ENCODE measurements around the gene POU5F1. TPM values are rescaled to one million over a fixed set of nuclear protein-coding genes. Genes with fewer than 3 reads are reported as not detected.
"Not testable (repeated sequence)": the region's sequence is repeated elsewhere in the genome, so short reads cannot be mapped to it uniquely, and the experiment has no call there.

Gene POU5F1
- total RNA-seq, 1 experiment from 2014 or later = 5.7 TPM

- Histone ChIP-seq H3K4me1 (peaks cover 19% of the 10 kb centered on the region), H3K27me3 (no peaks in the 10 kb centered on the region), H3K9me3 (replicated peaks) (no peaks in the 10 kb centered on the region), H3K36me3 (peaks cover 18% of the 10 kb centered on the region), H3K4me3 (no peak overlapping the region), H3K27ac (no peak overlapping the region)
- DNase-seq = no peak
Observed at GRCh38 chr6:31179042-31179386, 8.5 kb upstream of the POU5F1 start.

GRCh38 chr6:31178143-31179041 is 7.9 kb upstream of the POU5F1 start:
- no peaks in the 10 kb centered on the region for H3K27me3 ChIP-seq

GRCh38 chr6:31175971-31176370 is 5.5 kb upstream of the POU5F1 start:
- Histone ChIP-seq H3K36me3 (peaks cover 7% of the 10 kb centered on the region), H3K27me3 (no peaks in the 10 kb centered on the region), H3K4me1 (peaks cover 19% of the 10 kb centered on the region), H3K27ac (peak overlapping the region; percentile 44; the same call in 1 of the 2 replicates), H3K9me3 (replicated peaks) (no peaks in the 10 kb centered on the region), H3K4me3 (no peak overlapping the region)
- peak; percentile 86 to 89 for DNase-seq

More at GRCh38 chr6:31178143-31179041, 7.9 kb upstream of the POU5F1 start:
- Histone ChIP-seq H3K4me3 (no peak overlapping the region), H3K36me3 (peaks cover 18% of the 10 kb centered on the region), H3K4me1 (peaks cover 19% of the 10 kb centered on the region), H3K27ac (no peak overlapping the region), H3K9me3 (replicated peaks) (no peaks in the 10 kb centered on the region)
- DNase-seq = no peak

GRCh38 chr6:31174378-31174777 is 3.9 kb upstream of the POU5F1 start:
- Histone ChIP-seq H3K27me3 (no peaks in the 10 kb centered on the region), H3K27ac (no peak overlapping the region), H3K36me3 (no peaks in the 10 kb centered on the region), H3K9me3 (replicated peaks) (no peaks in the 10 kb centered on the region), H3K4me3 (no peak overlapping the region), H3K4me1 (peaks cover 19% of the 10 kb centered on the region)
- DNase-seq = no peak

- Histone ChIP-seq H3K27ac (no peak overlapping the region), H3K4me3 (no peak overlapping the region), H3K36me3 (no peaks in the 10 kb centered on the region), H3K9me3 (replicated peaks) (no peaks in the 10 kb centered on the region), H3K4me1 (peaks cover 19% of the 10 kb centered on the region), H3K27me3 (no peaks in the 10 kb centered on the region)
- DNase-seq = no peak
Observed at GRCh38 chr6:31173406-31173805, 2.9 kb upstream of the POU5F1 start.

- Histone ChIP-seq H3K4me1 (peaks cover 19% of the 10 kb centered on the region), H3K36me3 (no peaks in the 10 kb centered on the region), H3K27me3 (no peaks in the 10 kb centered on the region), H3K9me3 (replicated peaks) (no peaks in the 10 kb centered on the region), H3K27ac (no peak overlapping the region), H3K4me3 (no peak overlapping the region)
- DNase-seq = no peak
Observed at GRCh38 chr6:31172973-31173384, 2.5 kb upstream of the POU5F1 start.

- DNase-seq = no peak
Observed at GRCh38 chr6:31171931-31172905, 1.7 kb upstream of the POU5F1 start.

GRCh38 chr6:31170987-31171671 is 647 bp upstream of the POU5F1 start:
- no peak for DNase-seq
- peaks cover 13% of the 10 kb centered on the region for H3K4me1 ChIP-seq
- H3K4me3 ChIP-seq = no peak overlapping the region
- H3K27me3 ChIP-seq = no peaks in the 10 kb centered on the region
- H3K27ac ChIP-seq = no peak overlapping the region
- no peaks in the 10 kb centered on the region for H3K36me3 ChIP-seq
- no peaks in the 10 kb centered on the region for H3K9me3 ChIP-seq (replicated peaks)

More at GRCh38 chr6:31171931-31172905, 1.7 kb upstream of the POU5F1 start:
- H3K4me1 ChIP-seq = peaks cover 19% of the 10 kb centered on the region
- no peak overlapping the region for H3K27ac ChIP-seq
- H3K36me3 ChIP-seq = no peaks in the 10 kb centered on the region
- H3K4me3 ChIP-seq = no peak overlapping the region
- H3K9me3 ChIP-seq (replicated peaks) = no peaks in the 10 kb centered on the region
- H3K27me3 ChIP-seq = no peaks in the 10 kb centered on the region

- H3K4me3 ChIP-seq; H3K4me1 ChIP-seq; H3K9me3 ChIP-seq (replicated peaks); DNase-seq; H3K36me3 ChIP-seq; H3K27ac ChIP-seq; H3K27me3 ChIP-seq: not testable (repeated sequence)
Observed at GRCh38 chr6:31169858-31170599, 453 bp downstream of the POU5F1 start.

GRCh38 chr6:31169123-31169857 is 1.2 kb downstream of the POU5F1 start:
- no peaks in the 10 kb centered on the region for H3K9me3 ChIP-seq (replicated peaks)
- H3K27me3 ChIP-seq = no peaks in the 10 kb centered on the region
- H3K4me1 ChIP-seq = no peaks in the 10 kb centered on the region
- no peak for DNase-seq
- H3K4me3 ChIP-seq = no peak overlapping the region
- no peak overlapping the region for H3K27ac ChIP-seq
- peaks cover 3% of the 10 kb centered on the region; the same call in 1 of the 2 replicates for H3K36me3 ChIP-seq

- no peaks in the 10 kb centered on the region for H3K4me1 ChIP-seq
- no peak overlapping the region for H3K27ac ChIP-seq
- no peaks in the 10 kb centered on the region for H3K27me3 ChIP-seq
- H3K36me3 ChIP-seq = peaks cover 5% of the 10 kb centered on the region
- H3K4me3 ChIP-seq = no peak overlapping the region
- no peaks in the 10 kb centered on the region for H3K9me3 ChIP-seq (replicated peaks)
- no peak for DNase-seq
Observed at GRCh38 chr6:31168606-31169005, 1.9 kb downstream of the POU5F1 start.

GRCh38 chr6:31165986-31166385 is 4.5 kb downstream of the POU5F1 start:
- Histone ChIP-seq H3K4me1 (no peaks in the 10 kb centered on the region), H3K27ac (no peak overlapping the region), H3K27me3 (no peaks in the 10 kb centered on the region), H3K36me3 (peaks cover 23% of the 10 kb centered on the region), H3K9me3 (replicated peaks) (no peaks in the 10 kb centered on the region), H3K4me3 (no peak overlapping the region)
- no peak for DNase-seq

- H3K27me3 ChIP-seq; DNase-seq; H3K4me3 ChIP-seq; H3K9me3 ChIP-seq (replicated peaks); H3K27ac ChIP-seq; H3K4me1 ChIP-seq: not testable (repeated sequence)
- H3K36me3 ChIP-seq = peaks cover 23% of the 10 kb centered on the region
Observed at GRCh38 chr6:31165064-31165832, 5.2 kb downstream of the POU5F1 start.
